ENCODE measurements around the gene ADAMTS1.

DNA sequence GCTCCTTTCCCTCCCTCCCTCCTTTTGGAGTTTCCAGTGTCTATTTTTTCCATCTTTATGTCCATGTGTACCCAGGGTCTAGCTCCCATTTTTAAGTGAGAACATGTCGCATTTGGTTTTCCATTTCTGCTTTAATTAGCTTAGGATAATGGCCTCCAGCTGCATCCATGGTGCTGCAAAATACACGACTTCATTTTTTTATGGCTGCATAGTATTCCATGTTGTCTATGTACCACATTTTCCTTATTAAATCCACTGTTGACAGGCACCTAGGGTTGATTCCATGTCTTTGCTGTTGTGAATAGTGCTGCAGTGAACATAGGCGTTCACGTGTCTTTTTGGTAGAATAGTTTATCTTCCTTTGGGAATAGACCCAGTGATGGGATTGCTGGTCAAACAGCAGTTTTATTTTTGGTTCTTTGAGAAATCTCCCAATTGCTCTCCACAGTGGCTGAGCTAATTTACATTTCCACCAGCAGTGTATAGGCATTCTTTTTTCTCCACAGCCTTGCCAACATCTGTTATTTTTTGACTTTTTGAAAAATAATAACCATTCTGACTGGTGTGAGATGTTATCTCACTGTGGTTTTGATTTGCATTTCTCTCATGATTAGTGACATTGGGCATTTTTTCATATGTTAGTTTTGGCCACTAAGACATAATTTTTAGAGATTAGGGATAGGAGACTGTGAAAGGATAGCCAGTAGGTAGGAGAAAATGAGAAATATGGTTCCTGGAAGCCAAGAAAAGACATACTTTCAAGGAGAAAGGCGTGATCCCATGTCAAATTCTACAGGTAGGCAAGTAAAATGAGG, 50.4 kb downstream of the ADAMTS1 start:
- TF ChIP-seq, protein P1, sequence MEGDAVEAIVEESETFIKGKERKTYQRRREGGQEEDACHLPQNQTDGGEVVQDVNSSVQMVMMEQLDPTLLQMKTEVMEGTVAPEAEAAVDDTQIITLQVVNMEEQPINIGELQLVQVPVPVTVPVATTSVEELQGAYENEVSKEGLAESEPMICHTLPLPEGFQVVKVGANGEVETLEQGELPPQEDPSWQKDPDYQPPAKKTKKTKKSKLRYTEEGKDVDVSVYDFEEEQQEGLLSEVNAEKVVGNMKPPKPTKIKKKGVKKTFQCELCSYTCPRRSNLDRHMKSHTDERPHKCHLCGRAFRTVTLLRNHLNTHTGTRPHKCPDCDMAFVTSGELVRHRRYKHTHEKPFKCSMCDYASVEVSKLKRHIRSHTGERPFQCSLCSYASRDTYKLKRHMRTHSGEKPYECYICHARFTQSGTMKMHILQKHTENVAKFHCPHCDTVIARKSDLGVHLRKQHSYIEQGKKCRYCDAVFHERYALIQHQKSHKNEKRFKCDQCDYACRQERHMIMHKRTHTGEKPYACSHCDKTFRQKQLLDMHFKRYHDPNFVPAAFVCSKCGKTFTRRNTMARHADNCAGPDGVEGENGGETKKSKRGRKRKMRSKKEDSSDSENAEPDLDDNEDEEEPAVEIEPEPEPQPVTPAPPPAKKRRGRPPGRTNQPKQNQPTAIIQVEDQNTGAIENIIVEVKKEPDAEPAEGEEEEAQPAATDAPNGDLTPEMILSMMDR (IDR thresholded peaks at IDR 0.05), result no peak
- no peak for TF ChIP-seq POLR2A (IDR thresholded peaks at IDR 0.05)
- TF ChIP-seq EP300 (IDR thresholded peaks at IDR 0.05), result no peak
